ENCODE data around the gene SOAT1. TPM values are rescaled to one million over a fixed set of nuclear protein-coding genes. Genes with fewer than 3 reads are reported as not detected.
"Not testable (repeated sequence)": the region's sequence is repeated elsewhere in the genome, so short reads cannot be mapped to it uniquely, and the experiment has no call there.

The SOAT1 gene
- total RNA-seq, 1 experiment from 2014 or later = 7.5 TPM

DNA sequence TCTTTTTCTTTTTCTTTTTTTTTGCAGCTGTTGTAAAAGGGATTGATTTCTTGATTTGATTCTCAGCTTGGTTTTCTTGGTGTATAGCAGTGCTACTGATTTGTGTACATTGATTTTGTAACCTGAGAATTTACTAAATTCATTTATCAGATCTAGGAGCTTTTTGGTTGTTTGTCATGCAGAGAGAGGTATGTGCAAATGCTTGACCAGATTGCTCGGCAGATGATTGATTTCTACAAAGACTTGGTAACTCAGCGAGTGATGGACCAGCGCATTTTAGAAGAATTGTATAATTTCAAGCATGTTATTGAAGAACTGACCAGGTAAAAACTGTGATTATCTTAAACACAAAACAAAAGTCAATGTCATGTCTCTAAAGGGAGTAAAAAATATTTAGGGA is 100.1 kb downstream of the SOAT1 start:
- Histone ChIP-seq H3K79me2 (ENCODE audit: insufficient read depth, low read length) (no peaks in the 10 kb centered on the region), H3K27me3 (ENCODE audit: insufficient read depth, low read length) (no peaks in the 10 kb centered on the region)

DNA sequence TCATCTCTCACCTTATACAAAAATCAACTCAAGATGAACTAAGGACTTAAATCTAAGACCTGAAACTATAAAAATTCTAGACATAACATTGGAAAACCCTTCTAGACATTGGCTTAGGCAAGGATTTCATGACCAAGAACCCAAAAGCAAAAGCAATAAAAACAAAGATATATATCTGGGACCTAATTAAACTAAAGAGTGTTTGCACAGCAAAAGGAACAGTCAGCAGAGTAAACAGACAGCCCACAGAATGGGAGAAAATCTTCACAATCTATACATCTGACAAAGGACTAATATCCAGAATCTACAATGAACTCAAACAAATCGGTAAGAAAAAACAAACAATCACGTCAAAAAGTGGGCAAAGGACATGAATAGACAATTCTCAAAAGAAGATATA is 105.8 kb downstream of the SOAT1 start:
- not testable (repeated sequence) for H3K27ac Mint-ChIP-seq; H3K27ac ChIP-seq (ENCODE audit: insufficient read length, low read depth, low read length); H2BK12ac ChIP-seq (ENCODE audit: insufficient read length, low read depth, low read length); H2AK5ac ChIP-seq (ENCODE audit: insufficient read length, low read length); DNase-seq; H3K9me3 Mint-ChIP-seq; H3K4me2 ChIP-seq (ENCODE audit: insufficient read depth, insufficient read length, low read length); H3K27me3 ChIP-seq (ENCODE audit: insufficient read depth, low read length); H2BK5ac ChIP-seq (ENCODE audit: insufficient read length, low read length); H2BK20ac ChIP-seq (ENCODE audit: low read depth, low read length, poor library complexity, severe bottlenecking); H3K27me3 Mint-ChIP-seq (ENCODE audit: low read depth); H3K56ac ChIP-seq (ENCODE audit: insufficient read length, low read depth, low read length); H2AFZ ChIP-seq (ENCODE audit: low read length); H3K23ac ChIP-seq (ENCODE audit: insufficient read length, low read depth, low read length); H3K79me1 ChIP-seq (ENCODE audit: insufficient read depth, low read depth, low read length, poor library complexity, severe bottlenecking); H3K9ac ChIP-seq (ENCODE audit: extremely low read depth, insufficient read length, low read length); H2BK120ac ChIP-seq (ENCODE audit: low read depth, low read length, poor library complexity, severe bottlenecking); H3K14ac ChIP-seq (ENCODE audit: insufficient read depth, low read length); H3K23me2 ChIP-seq (ENCODE audit: insufficient read length, low read depth, low read length, poor library complexity, severe bottlenecking); H2BK15ac ChIP-seq (ENCODE audit: low read depth, low read length); H3K36me3 Mint-ChIP-seq (ENCODE audit: insufficient read depth in 1 of 3, low read depth in 3 of 3); H3K18ac ChIP-seq (ENCODE audit: insufficient read length, low read depth, low read length); H4K8ac ChIP-seq (replicated peaks; ENCODE audit: insufficient read length, low read depth, low read length); H3K9me3 ChIP-seq (ENCODE audit: control insufficient read depth, low read depth, low read length); H3K4me1 Mint-ChIP-seq; H3K4me3 Mint-ChIP-seq; H4K91ac ChIP-seq (ENCODE audit: insufficient read length, low read depth, low read length); H3K4ac ChIP-seq (ENCODE audit: low read depth, low read length); H3T11ph ChIP-seq (ENCODE audit: low read length); H3K4me1 ChIP-seq (ENCODE audit: insufficient read depth, low read length); H4K5ac ChIP-seq (ENCODE audit: insufficient read length, low read depth, low read length); H4K20me1 ChIP-seq (ENCODE audit: control insufficient read depth, insufficient read depth, insufficient read length); H3K79me2 ChIP-seq (ENCODE audit: insufficient read depth, low read length)
- WGBS (ENCODE audit: extremely low coverage, insufficient read length, low lambda C conversion rate) = no CpG with 5 or more reads among the region's 2 CpGs

More for the DNA sequence above, 100.1 kb downstream of the SOAT1 start:
- H3K4me1 ChIP-seq (ENCODE audit: insufficient read depth, low read length) = no peaks in the 10 kb centered on the region
- no peaks in the 10 kb centered on the region for H4K20me1 ChIP-seq (ENCODE audit: control insufficient read depth, insufficient read depth, insufficient read length)
- H4K91ac ChIP-seq (ENCODE audit: insufficient read length, low read depth, low read length) = no peak overlapping the region
- no peak overlapping the region for H3K14ac ChIP-seq (ENCODE audit: insufficient read depth, low read length)
- H3K23ac ChIP-seq (ENCODE audit: insufficient read length, low read depth, low read length) = no peak overlapping the region
- H2BK12ac ChIP-seq (ENCODE audit: insufficient read length, low read depth, low read length) = no peak overlapping the region
- H3K9ac ChIP-seq (ENCODE audit: extremely low read depth, insufficient read length, low read length) = no peak overlapping the region
- no CpG with 5 or more reads among the region's 3 CpGs for WGBS (ENCODE audit: extremely low coverage, insufficient read length, low lambda C conversion rate)
- H2BK20ac ChIP-seq (ENCODE audit: low read depth, low read length, poor library complexity, severe bottlenecking) = no peak overlapping the region
- no peak overlapping the region for H3K4me3 Mint-ChIP-seq
- H3K4me1 Mint-ChIP-seq = no peaks in the 10 kb centered on the region
- peaks cover 21% of the 10 kb centered on the region in 2 experiments for H3K9me3 Mint-ChIP-seq
- H3T11ph ChIP-seq (ENCODE audit: low read length) = no peak overlapping the region
- no peaks in the 10 kb centered on the region for H3K27me3 Mint-ChIP-seq (ENCODE audit: low read depth)
- TF ChIP-seq, protein P1, sequence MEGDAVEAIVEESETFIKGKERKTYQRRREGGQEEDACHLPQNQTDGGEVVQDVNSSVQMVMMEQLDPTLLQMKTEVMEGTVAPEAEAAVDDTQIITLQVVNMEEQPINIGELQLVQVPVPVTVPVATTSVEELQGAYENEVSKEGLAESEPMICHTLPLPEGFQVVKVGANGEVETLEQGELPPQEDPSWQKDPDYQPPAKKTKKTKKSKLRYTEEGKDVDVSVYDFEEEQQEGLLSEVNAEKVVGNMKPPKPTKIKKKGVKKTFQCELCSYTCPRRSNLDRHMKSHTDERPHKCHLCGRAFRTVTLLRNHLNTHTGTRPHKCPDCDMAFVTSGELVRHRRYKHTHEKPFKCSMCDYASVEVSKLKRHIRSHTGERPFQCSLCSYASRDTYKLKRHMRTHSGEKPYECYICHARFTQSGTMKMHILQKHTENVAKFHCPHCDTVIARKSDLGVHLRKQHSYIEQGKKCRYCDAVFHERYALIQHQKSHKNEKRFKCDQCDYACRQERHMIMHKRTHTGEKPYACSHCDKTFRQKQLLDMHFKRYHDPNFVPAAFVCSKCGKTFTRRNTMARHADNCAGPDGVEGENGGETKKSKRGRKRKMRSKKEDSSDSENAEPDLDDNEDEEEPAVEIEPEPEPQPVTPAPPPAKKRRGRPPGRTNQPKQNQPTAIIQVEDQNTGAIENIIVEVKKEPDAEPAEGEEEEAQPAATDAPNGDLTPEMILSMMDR (conservative IDR thresholded peaks at IDR 0.05) = no peak
- H3K56ac ChIP-seq (ENCODE audit: insufficient read length, low read depth, low read length) = no peak overlapping the region
- no peak overlapping the region for H3K18ac ChIP-seq (ENCODE audit: insufficient read length, low read depth, low read length)
- no peak overlapping the region for H3K4ac ChIP-seq (ENCODE audit: low read depth, low read length)
- no peak overlapping the region for H2BK120ac ChIP-seq (ENCODE audit: low read depth, low read length, poor library complexity, severe bottlenecking)
- DNase-seq = no peak
- no peak overlapping the region for H2AK5ac ChIP-seq (ENCODE audit: insufficient read length, low read length)
- no peaks in the 10 kb centered on the region for H3K79me1 ChIP-seq (ENCODE audit: insufficient read depth, low read depth, low read length, poor library complexity, severe bottlenecking)
- no peaks in the 10 kb centered on the region for H3K9me3 ChIP-seq (ENCODE audit: control insufficient read depth, low read depth, low read length)
- H3K4me2 ChIP-seq (ENCODE audit: insufficient read depth, insufficient read length, low read length) = no peak overlapping the region
- H3K27ac ChIP-seq (ENCODE audit: insufficient read length, low read depth, low read length) = no peak overlapping the region
- H2BK5ac ChIP-seq (ENCODE audit: insufficient read length, low read length) = no peak overlapping the region
- H3K23me2 ChIP-seq (ENCODE audit: insufficient read length, low read depth, low read length, poor library complexity, severe bottlenecking) = no peaks in the 10 kb centered on the region
- H3K27ac Mint-ChIP-seq = no peak overlapping the region
- peaks cover 9 to 18% (median 11%) of the 10 kb centered on the region in 3 experiments for H3K36me3 Mint-ChIP-seq (ENCODE audit: insufficient read depth in 1 of 3, low read depth in 3 of 3)
- H2AFZ ChIP-seq (ENCODE audit: low read length) = no peak overlapping the region
- no peak overlapping the region for H4K8ac ChIP-seq (replicated peaks; ENCODE audit: insufficient read length, low read depth, low read length)
- no peak overlapping the region for H2BK15ac ChIP-seq (ENCODE audit: low read depth, low read length)
- no peak overlapping the region for H4K5ac ChIP-seq (ENCODE audit: insufficient read length, low read depth, low read length)

All from H9 (cell line).